Activated T-cell treated with anti-CD3 and anti-CD28 coated beads for 1 hour (primary cell): ENCODE data around the gene KIF16B.
"Not testable (repeated sequence)": the region's sequence is repeated elsewhere in the genome, so short reads cannot be mapped to it uniquely, and the experiment has no call there.

Experiments used
- DNase-seq: peaks from one replicate; pipeline ENCODE4 v3.0.0-alpha.2; 2020; ENCODE audit warnings: low read depth

The KIF16B gene

DNA sequence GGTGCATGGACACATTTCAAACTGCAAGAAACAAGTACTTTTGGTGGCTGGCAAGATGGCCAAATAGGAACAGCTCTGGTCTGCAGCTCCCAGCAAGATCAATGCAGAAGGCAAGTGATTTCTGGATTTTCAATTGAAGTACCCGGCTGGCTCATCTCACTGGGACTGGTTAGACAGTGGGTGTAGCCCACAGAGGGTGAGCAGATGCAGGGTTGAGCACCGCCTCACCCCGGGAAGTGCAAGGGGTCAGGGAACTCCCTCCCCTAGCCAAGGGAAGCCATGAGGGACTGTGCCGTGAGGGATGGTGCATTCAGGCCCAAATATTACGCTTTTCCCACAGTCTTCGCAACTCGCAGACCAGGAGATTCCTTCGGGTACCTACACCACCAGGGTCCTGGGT is 53.6 kb downstream of the KIF16B start:
- not testable (repeated sequence) for DNase-seq

DNA sequence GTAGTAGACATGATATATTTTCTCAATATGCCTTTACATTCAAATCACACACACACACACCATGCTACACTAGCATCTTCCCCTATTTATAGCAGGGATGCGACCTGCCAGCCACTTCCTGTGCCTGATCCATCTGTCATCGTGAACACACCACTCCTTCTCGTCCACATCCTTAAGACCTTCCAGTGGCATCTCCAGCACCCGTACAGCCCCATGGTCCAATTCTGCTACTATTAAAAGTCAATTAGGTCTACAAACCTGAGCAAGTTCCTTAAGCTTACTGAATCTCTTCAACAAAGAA is 54.5 kb downstream of the KIF16B start:
- no peak for DNase-seq

DNA sequence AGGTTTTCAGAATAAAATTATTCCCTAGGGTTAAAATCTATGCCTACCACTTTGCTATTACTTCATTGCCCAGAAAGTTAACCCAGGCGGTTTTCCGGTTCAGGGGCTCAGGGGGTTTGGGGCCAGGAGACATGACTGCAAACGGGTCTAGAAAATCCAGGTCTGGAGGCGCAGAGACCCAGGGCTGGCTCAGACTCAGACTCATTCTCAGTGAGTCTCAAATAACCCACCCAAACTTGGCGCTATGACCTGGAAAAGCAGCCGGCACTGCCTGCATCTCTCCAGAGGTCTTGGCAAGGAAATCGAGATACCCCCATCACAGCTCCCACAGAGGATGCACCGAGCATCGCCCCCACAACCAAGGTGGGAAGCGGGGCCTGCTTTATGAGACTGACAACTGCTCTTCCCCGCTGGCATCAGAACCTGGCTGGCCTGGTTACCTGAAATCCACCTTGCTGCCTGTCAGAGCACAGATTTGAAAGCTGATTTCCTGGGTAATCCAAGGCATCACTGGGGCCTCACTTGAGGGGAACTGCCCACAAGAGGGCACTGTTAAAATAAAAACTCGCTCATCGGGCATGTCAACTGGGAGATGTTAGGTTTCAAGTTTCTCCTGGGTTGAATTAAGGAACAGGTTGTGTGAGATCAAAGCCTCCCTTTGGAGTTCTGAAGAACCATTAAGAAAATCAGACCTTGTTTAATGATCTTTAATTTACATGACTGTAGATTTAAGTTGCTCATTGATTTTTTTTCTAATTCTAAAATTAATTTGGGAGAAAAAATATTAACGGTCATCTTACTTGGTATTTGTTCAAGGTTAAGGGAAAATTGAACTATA is 55.1 kb downstream of the KIF16B start:
- DNase-seq: no peak

DNA sequence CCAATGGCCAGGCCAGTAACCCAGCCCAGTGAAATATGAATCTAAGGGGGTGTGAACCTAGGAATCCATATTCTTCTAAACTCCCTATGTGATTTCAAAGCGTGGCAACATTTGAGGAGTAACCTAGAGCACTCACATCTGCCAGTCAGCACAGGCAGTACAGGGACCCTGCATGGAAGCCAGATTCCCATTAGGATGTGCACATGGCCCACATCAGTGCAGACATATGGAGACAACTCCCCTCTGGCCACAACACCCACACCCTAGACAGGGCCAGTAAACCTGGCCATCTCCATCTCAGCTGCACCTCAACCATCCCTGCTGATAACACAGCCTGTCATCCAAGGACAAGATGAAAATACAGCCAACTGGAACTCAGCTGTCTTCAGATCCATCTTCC is 56.5 kb downstream of the KIF16B start:
- no peak for DNase-seq

DNA sequence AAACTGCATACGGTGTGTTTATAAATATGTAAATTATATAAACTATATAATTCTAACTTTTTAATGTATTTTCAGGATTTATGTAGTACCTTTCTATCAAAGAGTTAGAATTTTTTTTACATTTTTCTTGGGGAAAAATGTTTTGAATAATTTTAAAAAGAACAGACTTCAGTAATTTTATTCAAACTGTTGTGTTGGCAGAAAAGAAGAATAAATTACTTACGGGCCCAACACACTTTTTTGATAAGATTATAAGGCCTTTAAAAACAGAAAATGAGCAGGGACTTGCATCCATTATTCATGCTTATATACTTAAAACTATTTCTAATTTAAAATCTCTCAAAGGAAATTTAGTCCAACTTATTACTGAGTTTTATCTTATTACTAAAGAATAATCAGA is 58.2 kb downstream of the KIF16B start:
- no peak for DNase-seq

DNA sequence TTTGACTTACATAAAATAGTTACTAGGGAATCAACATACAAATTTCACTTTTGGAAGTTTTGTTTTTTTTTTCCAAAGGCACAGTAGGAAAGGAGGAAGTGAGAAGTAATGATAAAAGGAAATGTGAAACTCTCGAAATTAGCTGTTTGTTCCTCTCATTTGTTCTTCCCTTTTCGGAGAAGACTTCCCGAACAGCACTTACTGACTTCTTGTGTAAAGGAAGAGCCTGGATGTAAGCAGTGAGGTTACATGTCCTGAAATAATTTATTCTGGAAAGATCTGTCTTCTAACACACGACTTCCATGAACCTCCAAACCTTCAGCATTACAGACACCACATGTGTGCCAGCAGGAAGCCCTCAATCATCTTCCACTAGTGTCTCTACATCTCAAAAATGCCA is 59.1 kb downstream of the KIF16B start:
- DNase-seq: no peak

DNA sequence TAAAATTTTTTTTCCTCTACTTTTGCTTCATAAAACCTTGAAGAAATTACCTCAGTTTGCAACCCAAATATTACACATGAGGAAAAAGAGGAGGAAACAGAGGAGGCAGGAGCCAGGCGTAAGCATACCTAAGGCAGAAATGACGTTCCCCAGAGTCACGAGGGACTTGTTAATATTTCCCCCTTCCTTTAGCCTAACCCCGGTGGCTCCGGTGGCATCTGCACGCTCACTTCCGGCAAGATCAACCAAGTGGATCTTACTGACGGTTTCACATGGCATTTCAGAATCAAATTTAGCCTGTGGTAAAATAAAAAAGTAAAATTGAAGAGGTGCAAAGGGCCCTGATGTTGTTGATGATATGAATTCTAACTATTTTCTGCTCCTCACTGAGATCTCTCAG is 67.4 kb downstream of the KIF16B start:
- DNase-seq: no peak

DNA sequence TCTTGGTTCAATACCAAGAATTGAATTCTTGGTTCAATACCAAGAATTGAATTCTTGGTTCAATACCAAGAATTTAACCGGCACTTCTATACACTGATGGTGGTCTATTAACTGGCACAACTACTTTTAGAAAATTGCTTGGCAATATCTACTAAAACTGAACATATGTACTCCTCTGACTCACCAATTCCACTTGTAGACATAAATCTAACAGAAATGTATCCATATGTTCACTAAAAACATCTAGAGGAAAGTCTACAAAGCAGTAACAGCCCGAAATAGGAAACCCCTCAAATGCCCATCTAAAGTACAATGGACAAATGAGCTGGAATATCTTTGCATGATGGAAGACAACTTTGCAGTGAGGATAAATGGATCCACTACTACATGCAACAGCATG is 71.9 kb downstream of the KIF16B start:
- DNase-seq: no peak

DNA sequence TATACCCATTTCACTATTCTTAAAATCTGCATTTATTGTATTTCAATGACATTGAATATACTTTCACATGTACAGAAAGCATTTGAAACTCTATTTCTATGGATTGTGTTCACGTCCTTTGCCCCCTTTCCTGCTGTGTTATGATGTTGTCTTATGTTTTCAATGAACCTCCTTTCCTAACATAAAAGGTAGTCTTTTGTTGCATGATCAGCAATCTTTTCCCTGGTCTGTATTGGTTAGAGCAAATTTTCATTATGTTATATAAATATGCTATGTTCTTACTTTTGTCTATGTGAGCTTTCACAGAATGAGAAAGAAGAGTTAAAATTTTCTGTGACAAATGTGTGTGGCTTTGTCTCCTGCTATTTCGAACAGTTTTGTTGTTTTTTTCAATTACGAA is 73.1 kb downstream of the KIF16B start:
- no peak for DNase-seq

DNA sequence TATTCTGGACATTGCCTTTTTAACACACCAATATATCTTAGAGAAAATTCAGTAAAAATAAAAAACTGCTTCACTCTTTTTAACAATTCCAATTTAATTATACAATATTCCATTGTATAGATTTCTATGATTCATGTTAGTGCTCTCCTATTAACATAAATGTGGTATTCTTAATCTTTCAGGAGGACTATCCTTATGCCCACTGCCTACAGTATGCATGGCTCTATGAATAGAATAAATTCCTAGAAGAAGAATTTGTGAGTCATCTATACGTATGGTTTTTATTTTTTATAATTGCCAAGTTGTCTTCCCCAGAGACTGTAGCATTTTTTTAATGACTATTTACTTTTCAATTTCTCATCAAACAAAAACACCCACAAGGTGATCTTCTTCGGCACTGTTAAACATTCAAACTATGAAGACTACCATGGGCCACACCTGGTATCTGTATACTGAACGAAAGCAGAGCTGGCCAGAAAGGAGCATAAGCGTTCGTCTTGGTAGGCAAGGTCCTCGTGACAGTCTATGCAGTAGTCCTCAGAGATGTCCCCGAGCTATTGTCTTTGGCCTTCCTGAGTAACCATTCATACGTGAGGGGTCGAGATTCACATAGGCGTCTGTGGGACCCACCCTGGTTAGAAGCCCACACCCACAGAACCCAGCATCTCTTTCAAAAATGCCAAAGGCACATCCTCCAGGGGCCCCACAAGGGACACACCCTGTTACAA is 74.6 kb downstream of the KIF16B start:
- no peak for DNase-seq

DNA sequence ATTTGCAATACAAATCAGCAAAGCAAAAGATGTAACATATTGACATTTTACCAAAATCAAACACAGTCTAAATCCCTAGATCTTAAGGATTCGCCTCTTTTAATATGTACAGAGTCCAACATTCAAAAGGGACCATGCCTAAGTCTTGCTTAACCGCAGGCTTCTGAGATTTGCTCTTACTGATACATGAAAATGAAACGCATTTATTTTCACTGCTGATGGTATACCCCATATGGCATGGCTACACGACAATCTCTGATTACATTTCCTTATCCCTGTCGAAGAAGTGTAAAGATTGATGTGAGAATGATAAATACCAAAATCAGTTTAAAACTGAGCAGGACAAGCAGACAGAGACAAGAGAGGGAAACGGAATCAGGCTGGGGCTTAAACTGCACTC is 75.4 kb downstream of the KIF16B start:
- no peak for DNase-seq

DNA sequence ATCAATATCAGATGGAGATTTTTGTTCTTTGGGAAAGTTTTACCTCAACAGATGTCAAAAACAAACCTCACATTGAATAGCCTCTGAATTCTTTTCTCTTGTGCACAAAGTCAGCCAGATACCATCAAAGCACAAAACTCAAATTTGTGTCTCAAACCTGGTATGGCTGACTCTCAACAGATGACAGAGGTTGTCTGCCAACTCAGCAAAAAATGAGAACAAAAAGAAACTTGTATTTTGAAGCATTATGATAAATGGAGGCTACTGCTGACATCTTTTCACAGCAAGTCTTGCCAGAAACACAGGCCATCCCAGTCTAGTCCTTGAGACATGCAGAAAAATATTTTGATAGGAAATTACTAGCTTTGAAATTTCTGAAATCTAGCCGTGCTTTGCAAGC is 79.8 kb downstream of the KIF16B start:
- no peak for DNase-seq

DNA sequence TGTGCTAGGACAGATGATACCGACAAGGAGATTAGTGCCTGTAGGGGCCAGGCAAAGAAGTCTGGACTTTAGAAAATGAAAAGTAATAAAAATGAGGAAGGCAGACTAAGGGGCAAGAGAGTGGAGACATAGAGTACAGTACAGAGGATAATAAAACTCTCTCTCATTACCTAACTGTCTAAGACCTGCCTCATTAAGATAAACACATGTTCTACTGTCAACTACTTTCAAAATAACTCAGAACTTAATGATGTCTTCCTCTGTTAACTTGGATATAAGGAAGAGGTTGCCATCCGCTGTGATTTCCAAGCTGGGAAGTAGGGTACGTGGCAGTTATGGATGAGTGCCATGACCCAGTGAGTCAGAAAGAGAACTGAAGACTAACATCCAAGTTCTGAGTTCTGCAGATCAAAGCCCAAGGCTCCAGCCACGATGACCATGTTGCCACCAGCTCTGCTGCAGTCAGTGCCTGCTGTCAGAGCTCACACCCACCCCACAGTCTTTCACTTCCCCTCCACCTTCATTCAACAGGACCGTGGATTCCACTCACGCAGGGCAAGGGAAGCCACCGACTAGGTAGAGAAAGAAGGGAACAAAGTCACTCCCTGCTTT is 81.8 kb downstream of the KIF16B start:
- no peak for DNase-seq

DNA sequence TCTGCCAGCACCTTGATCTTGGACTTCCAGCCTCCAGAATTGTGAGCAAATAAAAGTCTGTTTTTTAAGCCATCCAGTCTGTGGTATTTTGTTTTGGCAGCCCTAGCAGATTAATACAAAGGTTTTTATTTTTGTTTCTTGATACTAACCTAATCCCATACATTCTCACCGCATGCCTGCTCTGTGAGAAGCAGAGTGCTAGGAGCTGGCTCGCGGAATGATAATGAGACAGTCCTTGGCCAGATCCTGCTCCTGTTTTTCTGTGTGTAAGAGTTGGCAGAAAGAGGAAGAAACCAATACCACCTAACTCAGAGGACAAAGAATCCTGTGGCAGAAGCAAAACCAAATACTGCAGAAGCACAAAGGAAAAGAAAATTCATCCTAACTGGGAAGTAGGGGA is 82.6 kb downstream of the KIF16B start:
- DNase-seq: no peak

DNA sequence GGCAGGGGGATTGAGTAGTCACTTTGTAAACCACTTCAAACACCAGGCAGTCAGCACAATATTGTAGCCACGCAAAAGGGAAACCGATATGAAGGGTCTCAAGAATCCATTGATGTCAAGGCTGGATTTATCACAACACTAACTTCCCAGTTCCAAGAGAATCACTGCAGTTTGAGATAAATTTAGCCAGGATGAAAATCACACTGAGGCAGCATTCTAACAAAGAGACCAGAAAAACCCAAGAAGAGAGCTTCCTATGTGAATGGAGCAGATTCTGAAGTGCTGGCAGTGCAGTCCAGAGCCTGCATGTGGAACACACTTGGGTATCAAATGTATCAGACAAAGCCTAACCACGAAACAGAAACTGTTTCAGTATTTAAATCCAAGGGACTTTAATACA is 84.6 kb downstream of the KIF16B start:
- DNase-seq: no peak

DNA sequence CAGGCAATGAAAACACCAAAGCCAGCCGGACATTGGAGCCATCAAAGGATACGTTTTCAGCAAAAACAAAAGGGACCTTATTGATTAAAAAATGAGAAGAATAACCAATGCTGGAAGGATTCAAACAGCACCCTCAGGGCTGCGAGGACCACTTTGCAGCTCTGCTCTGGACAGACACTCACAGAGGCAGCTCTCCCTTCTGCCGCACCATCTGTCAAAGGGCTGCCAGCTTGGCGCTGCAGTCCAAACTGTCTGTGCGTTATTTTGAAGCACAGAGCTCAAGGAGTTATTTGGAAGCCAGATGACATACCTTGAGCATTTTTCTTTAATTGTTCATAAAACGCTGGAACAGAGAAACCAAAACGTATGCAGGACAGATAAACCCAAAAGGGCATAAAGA is 85.2 kb downstream of the KIF16B start:
- DNase-seq: no peak

DNA sequence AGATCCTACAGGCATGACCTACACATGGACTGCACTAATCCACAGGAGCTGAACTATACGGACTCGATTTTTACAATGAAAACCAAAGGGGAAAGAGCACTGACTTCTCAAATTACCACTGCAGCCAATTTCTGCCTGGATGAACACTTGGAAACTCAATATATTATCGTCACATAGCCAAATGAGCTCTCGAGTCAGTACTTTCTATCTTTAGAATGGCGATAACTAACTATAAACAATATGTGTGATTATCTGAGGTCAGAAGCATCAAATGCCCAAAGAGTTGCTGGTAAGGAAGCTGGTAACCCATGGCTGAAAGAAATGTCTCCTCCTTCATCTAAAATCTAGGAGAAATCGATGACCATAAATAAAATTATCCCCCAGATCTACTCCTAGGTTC is 86.7 kb downstream of the KIF16B start:
- DNase-seq: no peak

DNA sequence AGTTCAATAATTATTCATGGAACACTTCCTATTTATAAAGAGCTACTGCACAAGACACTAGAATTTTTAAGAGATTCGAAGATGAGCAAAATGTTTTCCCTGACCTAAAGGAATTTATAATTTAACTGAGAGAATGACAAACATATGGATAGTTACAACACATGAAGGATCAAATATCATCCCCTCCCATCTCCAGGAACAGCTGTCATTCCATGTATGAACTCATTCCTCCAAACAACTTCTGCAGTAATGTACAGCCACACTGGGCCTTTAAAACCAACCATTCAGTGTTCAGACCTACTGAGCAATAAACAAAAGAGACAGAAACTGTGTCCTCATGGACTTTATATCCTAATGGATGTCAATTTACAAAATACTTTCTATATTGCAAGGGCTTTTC is 87.8 kb downstream of the KIF16B start:
- DNase-seq: no peak

DNA sequence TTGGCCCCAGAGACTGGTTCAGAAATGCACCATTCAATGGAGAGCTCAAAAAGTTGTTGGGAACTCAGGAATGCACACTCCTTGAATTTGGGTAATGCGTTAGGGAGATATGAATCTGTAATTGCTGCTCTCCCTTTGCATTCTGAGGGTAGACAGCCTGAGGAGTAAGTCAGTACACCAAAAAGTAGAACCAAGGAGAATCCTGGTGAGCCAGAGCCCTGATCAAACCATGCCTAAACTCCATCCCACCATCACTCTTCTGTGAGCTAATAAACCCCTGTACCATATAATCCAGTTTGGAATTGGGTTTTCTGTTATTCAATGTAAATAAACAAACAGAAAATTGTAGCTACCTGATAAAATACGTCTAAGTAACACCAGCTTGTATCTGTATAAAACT is 90.2 kb downstream of the KIF16B start:
- no peak for DNase-seq

DNA sequence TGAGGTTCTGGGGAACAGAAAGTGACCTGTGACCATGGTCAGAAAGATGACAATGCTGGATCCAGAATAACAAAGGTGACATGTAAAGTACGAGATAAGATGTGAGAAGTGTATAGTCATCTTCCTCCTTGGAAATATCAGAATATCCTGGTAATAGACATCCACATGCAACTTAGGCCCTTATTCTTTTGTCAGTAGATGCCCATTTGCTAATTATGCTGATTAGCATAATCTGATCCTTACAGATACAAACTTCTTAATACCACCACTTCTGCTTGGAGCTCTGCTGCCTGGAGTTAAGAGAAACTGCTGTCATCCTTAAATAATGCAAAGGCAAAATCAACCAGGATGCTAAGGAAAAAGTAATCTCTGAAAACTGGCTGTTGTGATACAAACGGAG is 91.3 kb downstream of the KIF16B start:
- no peak for DNase-seq

DNA sequence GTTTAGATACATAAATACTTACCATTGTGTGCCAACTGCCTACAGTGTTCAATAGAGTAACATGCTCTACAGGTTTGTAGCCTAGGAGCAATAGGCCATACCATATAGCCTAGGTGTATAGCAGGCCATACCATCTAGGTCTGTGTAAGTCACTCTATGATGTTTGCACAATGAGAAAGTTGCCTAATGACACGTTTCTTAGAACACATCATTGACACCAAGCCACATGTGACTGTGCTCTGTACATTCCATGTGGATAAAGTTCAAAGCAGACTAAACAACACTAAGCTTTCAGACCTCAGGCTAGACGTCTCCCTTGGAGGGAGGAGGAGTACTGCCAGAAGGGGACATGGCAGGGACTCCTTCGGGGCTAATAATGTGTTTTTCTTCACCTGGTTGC is 93.6 kb downstream of the KIF16B start:
- no peak for DNase-seq

DNA sequence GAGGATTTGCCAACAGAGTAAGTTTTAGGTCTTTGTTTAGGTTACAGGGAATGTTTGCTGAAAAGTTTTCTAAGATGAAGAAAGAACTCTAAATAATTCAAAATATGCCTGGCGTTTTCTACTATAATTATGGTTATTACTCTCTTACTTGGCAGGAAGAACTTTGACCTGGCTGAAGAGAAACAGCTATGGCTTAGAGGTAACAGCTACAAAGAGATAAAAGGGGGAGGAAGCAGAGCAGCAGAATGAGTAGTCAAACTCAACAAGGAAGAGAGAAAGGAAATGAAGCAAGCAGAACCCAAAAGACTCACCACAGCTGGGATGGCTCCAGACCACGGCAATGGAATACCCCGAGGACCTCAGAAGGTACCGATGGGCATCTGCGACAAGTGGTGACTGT is 95.6 kb downstream of the KIF16B start:
- no peak for DNase-seq

DNA sequence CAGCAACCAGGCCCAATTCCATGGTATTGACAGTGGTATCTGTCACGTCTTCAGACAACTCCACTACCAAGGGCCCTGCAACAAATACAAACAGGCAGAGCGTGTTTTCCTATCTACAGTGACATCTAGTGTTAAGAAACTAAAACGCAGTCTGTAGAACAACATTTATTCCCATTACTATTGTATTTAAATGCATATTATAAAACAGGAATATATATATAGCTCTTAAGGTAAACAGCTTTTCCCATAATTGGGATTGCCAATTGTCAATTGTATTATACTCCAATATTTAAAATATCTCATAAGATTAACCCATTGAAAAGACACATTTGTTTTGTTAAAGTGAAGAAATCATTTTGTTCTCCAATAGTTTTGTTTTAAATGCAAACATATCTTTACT is 97.2 kb downstream of the KIF16B start:
- no peak for DNase-seq

DNA sequence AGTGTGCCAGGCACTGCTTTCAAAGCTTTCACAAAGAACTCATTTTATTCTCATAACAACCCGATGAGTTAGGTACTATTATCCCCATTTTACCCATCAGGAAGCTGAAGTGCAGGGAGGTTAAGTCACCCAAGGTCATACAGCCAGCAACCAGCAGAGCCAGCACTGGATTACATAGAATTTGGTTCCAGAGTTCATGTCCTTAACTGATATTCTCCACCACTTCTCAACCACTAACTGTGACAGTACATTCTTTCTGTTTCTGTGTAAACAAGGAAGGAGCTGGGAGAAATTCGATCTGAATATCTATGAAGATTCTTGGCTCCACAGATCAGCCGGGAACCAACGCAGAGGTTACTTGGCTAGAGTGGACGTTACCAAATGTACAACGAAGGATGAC is 98.0 kb downstream of the KIF16B start:
- no peak for DNase-seq
